ENCODE measurements around the gene ARHGAP9. TPM values are rescaled to one million over a fixed set of nuclear protein-coding genes. Genes with fewer than 3 reads are reported as not detected.

Gene ARHGAP9
- total and polyA plus RNA-seq, 2 of the 4 experiments (the other 2 are of a cell fraction): 0.18 to 0.79 TPM

DNA sequence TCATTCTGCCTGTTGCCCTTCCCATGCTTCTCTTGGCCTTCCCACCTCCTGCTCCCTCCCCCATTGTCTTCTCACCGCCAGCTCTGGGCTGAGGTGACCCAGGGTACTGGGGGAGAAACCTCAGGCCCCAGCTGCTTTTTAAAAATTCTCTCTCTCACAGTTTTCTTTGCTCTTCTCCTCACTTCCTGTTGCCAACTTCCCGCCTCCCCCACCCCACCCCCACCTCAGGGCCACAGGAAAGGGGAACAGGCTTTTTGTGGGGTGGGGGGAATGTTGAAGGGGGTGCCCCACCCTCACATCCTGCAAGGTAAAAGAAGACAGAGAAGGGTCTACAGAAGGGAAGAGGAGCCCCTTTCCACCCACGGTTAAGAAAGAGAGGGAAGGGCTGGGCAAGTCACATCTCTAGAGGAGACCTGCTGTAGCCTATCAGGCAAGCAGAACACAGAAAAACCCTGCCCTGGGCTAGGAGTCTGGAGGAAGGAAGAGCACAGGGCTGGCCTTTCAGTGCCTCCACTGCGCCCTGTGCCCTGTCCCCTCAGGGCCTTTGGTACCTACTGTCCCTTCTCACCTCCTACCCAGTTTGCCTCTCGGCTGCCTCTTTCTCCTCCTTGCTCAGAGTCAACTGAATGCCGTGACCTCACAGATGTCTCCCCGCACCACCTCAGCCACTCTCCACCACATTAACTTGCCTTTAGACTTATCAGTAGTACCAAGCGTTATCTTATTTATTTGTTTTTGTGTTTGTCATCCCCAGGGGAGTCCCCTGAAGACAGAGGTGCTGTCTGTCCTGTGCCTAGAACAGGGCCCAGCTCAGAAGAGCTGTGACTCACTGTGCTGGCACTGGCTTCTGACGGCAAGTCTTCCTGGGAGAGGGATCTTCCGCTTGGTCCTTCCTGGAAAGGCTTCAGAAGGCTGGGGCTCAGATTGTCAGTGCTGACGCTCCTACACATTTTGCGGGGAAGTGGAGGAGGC lies 1.7 kb downstream of the ARHGAP9 start:
- ATAC-seq (ENCODE audit: low read depth) (no peak), DNase-seq (peak; percentile 48)
- peaks cover 52% of the 10 kb centered on the region for H3K27me3 ChIP-seq (ENCODE audit: control insufficient read depth, insufficient read depth, low read length)
- H3K9me3 ChIP-seq (ENCODE audit: control insufficient read depth, insufficient read depth, low read length): no peaks in the 10 kb centered on the region
- CTCF ChIA-PET: no interaction called here
- no peak overlapping the region for H2BK20ac ChIP-seq (ENCODE audit: low read depth, low read length)
- H4K20me1 ChIP-seq (ENCODE audit: insufficient read depth, low read length): no peaks in the 10 kb centered on the region
- no peaks in the 10 kb centered on the region for H3K36me3 ChIP-seq (ENCODE audit: control insufficient read depth, insufficient read depth, low read length)
- H2BK5ac ChIP-seq (ENCODE audit: low read depth, low read length, poor library complexity, severe bottlenecking): no peak overlapping the region
- in situ Hi-C loops (cut with MboI; ENCODE audit: low sequenced_read_pairs): no loop called here
- no peak overlapping the region for H3K56ac ChIP-seq (ENCODE audit: extremely low read depth, insufficient read depth, low read length)
- H2BK120ac ChIP-seq (ENCODE audit: low read depth, low read length): no peak overlapping the region
- no peak overlapping the region for H3K4me3 ChIP-seq (ENCODE audit: insufficient read depth, low read depth, low read length)
- H3K4ac ChIP-seq (ENCODE audit: low read depth, low read length): no peak overlapping the region; the same call in 1 of the 2 replicates
- dilution Hi-C loops (cut with HindIII; ENCODE audit: low sequenced_read_pairs, unreplicated experiment): no loop called here
- H3K23ac ChIP-seq (ENCODE audit: low read depth, low read length): no peak overlapping the region
- no peak overlapping the region for H4K91ac ChIP-seq (ENCODE audit: insufficient read depth, low read depth, low read length)
- H4K8ac ChIP-seq (ENCODE audit: low read depth in 2 of 2, low read length in 2 of 2): peak overlapping the region; percentile 0 to 52; a peak in 1 of 4 replicates
- H3K79me1 ChIP-seq (ENCODE audit: low read depth in 1 of 2, low read length in 2 of 2): no peaks in the 10 kb centered on the region
- H3K18ac ChIP-seq (ENCODE audit: low read depth, low read length): no peak overlapping the region
- intact Hi-C loops (cut with micrococcal nuclease): no loop called here
- H3K14ac ChIP-seq (replicated peaks; ENCODE audit: low read depth, low read length): no peak overlapping the region
- peak overlapping the region; percentile 22 for H2AK9ac ChIP-seq (replicated peaks; ENCODE audit: low read depth, low read length, poor library complexity)
- no peak overlapping the region for H3K27ac ChIP-seq (ENCODE audit: insufficient read depth, low read length)
- H2BK15ac ChIP-seq (ENCODE audit: low read depth, low read length): no peak overlapping the region
- no TSS peak for BruUV-seq (replicated peaks)
- no peak overlapping the region for H3K9ac ChIP-seq (ENCODE audit: low read depth, low read length)
- H3K4me1 ChIP-seq (ENCODE audit: control insufficient read depth, insufficient read depth, low read length): peaks cover 3% of the 10 kb centered on the region; the same call in 1 of the 2 replicates
- no peak overlapping the region; the same call in 1 of the 2 replicates for H2AK5ac ChIP-seq (ENCODE audit: low read depth, low read length)
- no peak overlapping the region for H4K5ac ChIP-seq (ENCODE audit: low read depth, low read length)
- H2AFZ ChIP-seq (replicated peaks; ENCODE audit: low read length, poor library complexity): peak overlapping the region; percentile 33
- no peaks in the 10 kb centered on the region for H3K9me1 ChIP-seq (ENCODE audit: insufficient read depth, low read length)
- no peak overlapping the region for H3K4me2 ChIP-seq (ENCODE audit: low read depth, low read length)
- POLR2A ChIA-PET (ENCODE audit: unreplicated experiment): no interaction called here
- WGBS, 2 experiments (ENCODE audit: extremely low coverage in 2 of 2, insufficient read length in 1 of 2): 67% methylated on average over 1 of the region's 12 CpGs; no CpG with 5 or more reads in 1 of the 2 experiments
- TF ChIP-seq CHD1 (IDR thresholded peaks at IDR 0.05; ENCODE audit: low read depth, low read length): no peak
- TF ChIP-seq MAFK (IDR thresholded peaks at IDR 0.05; ENCODE audit: low read depth, low read length): no peak
- TF ChIP-seq BHLHE40 (IDR thresholded peaks at IDR 0.05; ENCODE audit: low read depth, low read length): no peak
- no peak for TF ChIP-seq MAZ (IDR thresholded peaks at IDR 0.05; ENCODE audit: borderline replicate concordance, low read depth, low read length)
- no peak for TF ChIP-seq POLR2A (IDR thresholded peaks at IDR 0.05; ENCODE audit: low read depth, low read length)
- TF ChIP-seq CEBPB (IDR thresholded peaks at IDR 0.05; ENCODE audit: low read depth, low read length): no peak
- TF ChIP-seq SMC3 (IDR thresholded peaks at IDR 0.05; ENCODE audit: low read depth, low read length): no peak
- no peak for TF ChIP-seq ELK1 (IDR thresholded peaks at IDR 0.05; ENCODE audit: borderline replicate concordance, low read depth, low read length)
- no peak for TF ChIP-seq FOS (IDR thresholded peaks at IDR 0.05; ENCODE audit: low read depth, low read length)
- TF ChIP-seq MXI1 (IDR thresholded peaks at IDR 0.05; ENCODE audit: borderline replicate concordance, low read depth, low read length): no peak
- no peak for TF ChIP-seq RFX5 (IDR thresholded peaks at IDR 0.05; ENCODE audit: low read depth, low read length)
- TF ChIP-seq CTCF (conservative IDR thresholded peaks at IDR 0.05; ENCODE audit: low read depth, low read length): no peak
- TF ChIP-seq, protein P1, sequence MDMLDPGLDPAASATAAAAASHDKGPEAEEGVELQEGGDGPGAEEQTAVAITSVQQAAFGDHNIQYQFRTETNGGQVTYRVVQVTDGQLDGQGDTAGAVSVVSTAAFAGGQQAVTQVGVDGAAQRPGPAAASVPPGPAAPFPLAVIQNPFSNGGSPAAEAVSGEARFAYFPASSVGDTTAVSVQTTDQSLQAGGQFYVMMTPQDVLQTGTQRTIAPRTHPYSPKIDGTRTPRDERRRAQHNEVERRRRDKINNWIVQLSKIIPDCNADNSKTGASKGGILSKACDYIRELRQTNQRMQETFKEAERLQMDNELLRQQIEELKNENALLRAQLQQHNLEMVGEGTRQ (IDR thresholded peaks at IDR 0.05; ENCODE audit: low read depth, low read length): no peak
- no peak for TF ChIP-seq RAD21 (IDR thresholded peaks at IDR 0.05; ENCODE audit: low read length)
